HFFc6 (cell line): ENCODE measurements around the gene HS3ST3A1. TPM values are rescaled to one million over a fixed set of nuclear protein-coding genes. Genes with fewer than 3 reads are reported as not detected.

Experiments
- DNase-seq: peaks from one replicate; pipeline ENCODE4 v3.0.0-alpha.2; 2018
- H3K27ac Mint-ChIP-seq: 2 replicates; pipeline ENCODE4 v1.8.0; 2020; ENCODE audit warnings: mild to moderate bottlenecking, mixed read lengths
- H3K27me3 Mint-ChIP-seq: 2 replicates; pipeline ENCODE4 v1.8.0; 2021; ENCODE audit warnings: mild to moderate bottlenecking, moderate library complexity, mixed read lengths; ENCODE audit not compliant: insufficient read depth
- H3K36me3 Mint-ChIP-seq: 2 replicates; pipeline ENCODE4 v1.8.0; 2021; ENCODE audit warnings: low read depth, mixed read lengths
- H3K4me1 Mint-ChIP-seq: 2 replicates; pipeline ENCODE4 v1.8.0; 2020; ENCODE audit warnings: low read depth, mixed read lengths
- H3K4me3 Mint-ChIP-seq: 2 replicates; pipeline ENCODE4 v1.8.0; 2020; ENCODE audit warnings: mild to moderate bottlenecking, moderate library complexity, mixed read lengths
- H3K9me3 Mint-ChIP-seq: 2 replicates; pipeline ENCODE4 v1.8.0; 2020; ENCODE audit warnings: mild to moderate bottlenecking, mixed read lengths
- CTCF ChIP-seq: fragments of 200-600 bp; sonication (generic); IDR thresholded peaks from 2 replicates; pipeline ENCODE4 v1.5.0; 2021; ENCODE audit warnings: antibody characterized with exemption, mild to moderate bottlenecking
- total RNA-seq, 6 experiments: library from RNA; stranded (reverse); fragmentation: NEBNext Ultra II Directional; extraction: Animal tissue kit (Norgen Biotek cat#: 25700); gene quantifications; 2 replicates in 1 of 6; 3 replicates in 5 of 6; pipeline ENCODE4 v1.2.3, GENCODE V29; 2021

The HS3ST3A1 gene
- total RNA-seq, 6 experiments from 2014 or later = 29.4 to 45.8 (median 36.5) TPM

GRCh38 chr17:13593757-13594156 is 8.0 kb downstream of the HS3ST3A1 start:
- Mint-ChIP-seq H3K9me3 (no peaks in the 10 kb centered on the region), H3K4me1 (peaks cover 100% of the 10 kb centered on the region), H3K27me3 (no peaks in the 10 kb centered on the region), H3K36me3 (peaks cover 29% of the 10 kb centered on the region), H3K4me3 (peak overlapping the region; percentile 91), H3K27ac (peak overlapping the region; percentile 84)
- no peak for TF ChIP-seq CTCF
- DNase-seq = peak; percentile 66

- Mint-ChIP-seq H3K27ac (peak overlapping the region; percentile 84), H3K9me3 (no peaks in the 10 kb centered on the region), H3K4me3 (peak overlapping the region; percentile 62), H3K27me3 (no peaks in the 10 kb centered on the region; the same call in 1 of the 2 replicates), H3K36me3 (peaks cover 31% of the 10 kb centered on the region), H3K4me1 (peaks cover 100% of the 10 kb centered on the region)
- DNase-seq = no peak
- no peak for TF ChIP-seq CTCF
These were observed 8.5 kb downstream of the HS3ST3A1 start for GRCh38 chr17:13593021-13593751.

DNA sequence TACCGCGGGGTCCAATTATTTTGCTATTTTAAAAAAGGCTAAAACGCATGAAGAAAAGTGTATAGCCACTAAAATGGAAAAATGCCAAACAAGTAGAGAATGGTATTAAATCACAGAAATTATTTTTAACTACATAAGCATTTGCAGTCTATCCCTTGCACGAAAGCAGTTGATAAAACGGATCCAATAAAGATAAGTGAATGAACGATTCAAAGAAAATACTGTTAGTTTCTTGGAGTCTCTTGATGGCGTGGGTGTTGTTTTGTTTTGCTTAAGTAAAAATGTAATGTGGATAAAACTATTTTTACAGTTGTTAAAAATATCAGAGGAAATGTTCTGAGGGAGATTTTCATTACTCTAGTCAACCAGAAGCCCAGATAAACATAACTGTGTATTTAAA is 9.3 kb downstream of the HS3ST3A1 start:
- no peak for DNase-seq
- TF ChIP-seq CTCF = no peak
- Mint-ChIP-seq H3K27ac (peak overlapping the region; percentile 84), H3K36me3 (peaks cover 31% of the 10 kb centered on the region), H3K4me1 (peaks cover 100% of the 10 kb centered on the region), H3K4me3 (peak overlapping the region; percentile 26), H3K9me3 (no peaks in the 10 kb centered on the region), H3K27me3 (no peaks in the 10 kb centered on the region; the same call in 1 of the 2 replicates)

- Mint-ChIP-seq H3K27ac (peak overlapping the region; percentile 68), H3K27me3 (no peaks in the 10 kb centered on the region; the same call in 1 of the 2 replicates), H3K4me3 (peak overlapping the region; percentile 68), H3K36me3 (peaks cover 30% of the 10 kb centered on the region), H3K4me1 (peaks cover 90% of the 10 kb centered on the region), H3K9me3 (no peaks in the 10 kb centered on the region)
- no peak for TF ChIP-seq CTCF
- no peak for DNase-seq
These were observed 11.3 kb downstream of the HS3ST3A1 start for GRCh38 chr17:13590441-13590840.

- H3K27ac Mint-ChIP-seq = peak overlapping the region; percentile 68
- H3K4me3 Mint-ChIP-seq = peak overlapping the region; percentile 68
- DNase-seq = no peak
- peaks cover 33% of the 10 kb centered on the region for H3K36me3 Mint-ChIP-seq
- H3K27me3 Mint-ChIP-seq = no peaks in the 10 kb centered on the region; the same call in 1 of the 2 replicates
- H3K9me3 Mint-ChIP-seq = no peaks in the 10 kb centered on the region
- H3K4me1 Mint-ChIP-seq = peaks cover 87% of the 10 kb centered on the region
- no peak for TF ChIP-seq CTCF
These were observed 12.1 kb downstream of the HS3ST3A1 start for GRCh38 chr17:13589658-13590057.
